Stimulated activated naive B cell treated with anti-CD40 and anti-IgM and Interleukin-4, amounts not matched to agents 10 μg/mL and 1 μg/mL and 100 μg/mL, for 72 hours (primary cell): ENCODE results near the gene AGPAT4.

Experiments used
- ATAC-seq, 2 donors: fragments of 150-1000 bp; cut with Tn5 transposase; replicated peaks; 2 replicates each; pipeline ENCODE4 v1.10.0; 2021; ENCODE audit warnings: moderate library complexity in 1 of 2
- DNase-seq: peaks from one replicate; pipeline ENCODE4 v3.0.0; 2021
- H3K27ac Mint-ChIP-seq: one replicate; pipeline ENCODE4 v1.8.0; 2022; ENCODE audit warnings: mild to moderate bottlenecking, mixed read lengths
- H3K27me3 Mint-ChIP-seq, 2 donors: one replicate each; pipeline ENCODE4 v1.8.0; 2022; ENCODE audit warnings: mixed read lengths in 2 of 2
- H3K36me3 Mint-ChIP-seq, 2 donors: one replicate each; pipeline ENCODE4 v1.8.0; 2022; ENCODE audit warnings: mixed read lengths in 2 of 2, mild to moderate bottlenecking in 1 of 2
- H3K4me1 Mint-ChIP-seq, 2 donors: one replicate each; pipeline ENCODE4 v1.8.0; 2022; ENCODE audit warnings: mixed read lengths in 2 of 2, mild to moderate bottlenecking in 1 of 2
- H3K4me3 Mint-ChIP-seq, 2 donors: one replicate each; pipeline ENCODE4 v1.8.0; 2022; ENCODE audit warnings: mild to moderate bottlenecking in 2 of 2, mixed read lengths in 2 of 2, moderate library complexity in 1 of 2
- H3K9me3 Mint-ChIP-seq, 2 donors: one replicate each; pipeline ENCODE4 v1.8.0; 2022; ENCODE audit warnings: mixed read lengths in 2 of 2, mild to moderate bottlenecking in 1 of 2

Gene AGPAT4

DNA sequence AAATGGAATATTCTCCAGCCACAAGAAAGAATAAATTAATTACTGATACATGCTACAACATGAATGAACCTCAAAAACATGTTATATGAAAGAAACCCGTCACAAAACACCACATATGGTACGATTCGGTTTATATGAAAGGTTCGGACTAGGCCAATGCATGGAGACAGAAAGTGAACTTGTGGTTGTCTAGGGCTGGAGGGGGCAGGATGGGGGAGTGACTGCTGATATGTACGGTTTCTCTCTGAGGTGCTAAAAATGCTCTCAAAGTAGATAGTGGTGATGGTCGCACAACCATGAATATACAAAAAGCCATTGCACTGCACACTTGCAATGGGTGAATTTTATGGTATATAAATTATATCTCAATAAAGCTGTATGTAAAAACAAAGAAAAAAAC, 18.3 kb downstream of the AGPAT4 start:
- Mint-ChIP-seq H3K36me3 (peaks cover 0 to 4% of the 10 kb centered on the region in 2 donors), H3K4me3 (no peak overlapping the region), H3K27ac (no peak overlapping the region), H3K27me3 (no peaks in the 10 kb centered on the region), H3K4me1 (no peaks in the 10 kb centered on the region), H3K9me3 (no peaks in the 10 kb centered on the region)
- ATAC-seq (no peak), DNase-seq (no peak)

DNA sequence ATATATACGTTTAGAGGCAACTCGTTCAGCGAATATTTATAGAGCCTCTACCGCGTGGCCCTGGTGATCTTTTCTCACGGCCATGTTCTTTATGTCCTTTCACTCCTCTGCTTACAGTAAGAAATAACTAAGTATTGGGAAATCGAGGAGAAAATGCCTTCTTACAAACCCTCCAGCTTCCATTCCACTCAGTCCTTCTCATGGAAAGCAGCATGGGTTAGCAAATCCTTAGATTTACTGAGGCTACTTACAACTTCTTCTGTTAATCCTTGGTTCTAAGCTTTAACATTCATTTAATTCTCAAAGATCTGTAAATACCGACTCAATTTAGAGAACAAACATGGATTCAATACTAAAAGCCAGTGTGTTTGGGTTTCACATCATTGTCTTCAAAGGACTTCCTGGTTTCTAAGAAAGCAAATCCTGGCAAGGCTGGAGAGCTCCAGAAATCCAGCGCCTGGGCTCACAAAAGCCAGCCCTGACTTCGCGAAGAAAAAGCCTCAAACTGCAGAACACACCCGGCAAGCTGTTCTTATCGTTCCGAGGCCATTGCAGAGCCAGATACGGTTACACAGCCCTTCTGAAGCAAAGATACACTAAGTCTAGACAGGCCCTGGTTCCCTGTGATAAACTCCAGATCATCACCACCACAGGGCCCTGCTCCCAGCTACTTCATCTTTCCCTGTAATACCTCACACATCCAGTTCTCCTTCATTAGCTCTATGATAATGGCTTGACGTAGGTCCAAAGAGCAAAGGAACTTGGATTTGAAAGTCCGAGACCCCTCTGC, 19.2 kb downstream of the AGPAT4 start:
- ATAC-seq (no peak), DNase-seq (no peak)
- Mint-ChIP-seq H3K4me3 (no peak overlapping the region), H3K27ac (no peak overlapping the region), H3K27me3 (no peaks in the 10 kb centered on the region), H3K4me1 (no peaks in the 10 kb centered on the region), H3K36me3 (peaks cover 0 to 4% of the 10 kb centered on the region in 2 donors), H3K9me3 (no peaks in the 10 kb centered on the region)

DNA sequence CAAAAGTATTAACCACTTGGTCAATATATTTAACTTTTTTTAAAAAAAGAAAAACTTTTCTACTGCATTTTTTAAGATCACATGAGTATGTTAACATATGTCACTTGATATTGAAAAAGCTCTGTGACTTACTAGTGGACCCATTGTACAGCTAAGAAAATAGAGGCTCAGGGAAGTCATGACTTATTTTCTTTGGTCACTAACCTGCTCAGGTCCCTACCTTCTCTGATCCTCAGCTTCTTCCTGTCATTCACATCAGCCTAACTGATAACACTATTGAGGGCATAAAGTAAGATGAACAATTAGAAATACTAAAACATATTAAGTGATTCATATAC, 19.8 kb downstream of the AGPAT4 start:
- Mint-ChIP-seq H3K27ac (no peak overlapping the region), H3K4me3 (no peak overlapping the region), H3K27me3 (no peaks in the 10 kb centered on the region), H3K9me3 (peaks cover 0 to 2% of the 10 kb centered on the region in 2 donors), H3K4me1 (no peaks in the 10 kb centered on the region), H3K36me3 (peaks cover 0 to 4% of the 10 kb centered on the region in 2 donors)
- ATAC-seq (no peak), DNase-seq (no peak)

DNA sequence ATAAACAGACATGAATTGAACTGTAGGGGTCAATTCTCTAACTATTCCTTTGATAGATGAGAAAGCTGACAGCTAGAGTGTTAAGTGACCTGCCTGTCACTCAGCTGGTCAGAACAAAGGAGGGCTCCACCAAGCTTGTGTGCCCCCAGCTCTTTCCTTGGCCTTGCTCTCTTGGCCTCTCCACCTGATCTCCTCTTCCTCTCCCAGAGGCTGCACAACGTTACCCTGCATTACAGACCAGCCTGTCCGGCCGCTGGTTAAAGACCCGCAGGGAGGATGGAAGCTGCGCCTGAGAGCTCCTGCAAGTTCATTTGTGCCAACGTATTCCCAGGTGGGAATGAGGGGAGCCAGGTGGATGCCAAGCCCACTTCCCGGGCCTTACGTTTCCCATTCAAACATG, 22.5 kb downstream of the AGPAT4 start:
- Mint-ChIP-seq H3K9me3 (peaks cover 0 to 4% of the 10 kb centered on the region in 2 donors), H3K27ac (no peak overlapping the region), H3K4me3 (no peak overlapping the region), H3K4me1 (no peaks in the 10 kb centered on the region), H3K36me3 (peaks cover 0 to 4% of the 10 kb centered on the region in 2 donors), H3K27me3 (no peaks in the 10 kb centered on the region)
- ATAC-seq (no peak), DNase-seq (no peak)

DNA sequence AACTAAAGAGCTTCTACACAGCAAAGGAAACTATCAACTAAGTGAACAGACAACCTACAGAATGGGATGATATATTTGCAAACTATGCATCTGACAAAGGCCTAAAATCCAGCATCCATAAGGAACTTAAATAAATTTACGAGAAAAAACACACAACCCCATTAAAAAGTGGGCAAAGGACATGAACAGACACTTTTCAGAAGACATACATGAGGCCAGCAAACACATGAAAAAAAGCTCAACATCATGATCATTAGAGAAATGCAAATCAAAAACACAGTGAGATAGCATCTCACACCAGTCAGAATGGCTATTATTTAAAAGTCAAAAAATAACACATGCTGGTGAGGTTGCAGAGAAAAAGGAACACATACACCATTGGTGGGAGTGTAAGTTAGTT, 24.5 kb downstream of the AGPAT4 start:
- no peaks in the 10 kb centered on the region for H3K4me1 Mint-ChIP-seq
- no peak for ATAC-seq
- H3K27me3 Mint-ChIP-seq = no peaks in the 10 kb centered on the region
- no peak for DNase-seq
- no peak overlapping the region for H3K4me3 Mint-ChIP-seq
- peaks cover 0 to 4% of the 10 kb centered on the region in 2 donors for H3K36me3 Mint-ChIP-seq
- no peak overlapping the region for H3K27ac Mint-ChIP-seq
- H3K9me3 Mint-ChIP-seq = peaks cover 0 to 4% of the 10 kb centered on the region in 2 donors

DNA sequence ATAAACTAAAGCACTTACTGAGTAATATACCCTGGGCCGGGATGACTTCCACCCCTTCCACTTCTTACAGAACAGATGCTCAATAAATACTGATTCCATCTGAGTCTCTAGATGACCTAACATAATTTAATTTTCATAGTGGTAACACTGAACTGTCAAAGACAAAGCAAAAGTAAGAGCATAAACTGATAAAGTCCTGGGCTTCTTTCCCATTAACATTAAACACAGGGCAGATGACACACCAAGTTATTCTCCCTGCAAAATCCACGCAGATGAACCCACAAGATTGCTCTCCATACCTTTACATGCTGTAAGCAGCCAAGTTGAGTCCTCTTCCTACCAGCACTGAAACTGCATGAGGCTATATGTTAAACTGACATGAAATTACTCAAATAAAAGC, 27.1 kb downstream of the AGPAT4 start:
- ATAC-seq (no peak), DNase-seq (no peak)
- no peak overlapping the region for H3K4me3 Mint-ChIP-seq
- peaks cover 0 to 4% of the 10 kb centered on the region in 2 donors for H3K36me3 Mint-ChIP-seq
- no peaks in the 10 kb centered on the region for H3K27me3 Mint-ChIP-seq
- peaks cover 0 to 4% of the 10 kb centered on the region in 2 donors for H3K9me3 Mint-ChIP-seq
- H3K4me1 Mint-ChIP-seq = no peaks in the 10 kb centered on the region
- no peak overlapping the region for H3K27ac Mint-ChIP-seq

DNA sequence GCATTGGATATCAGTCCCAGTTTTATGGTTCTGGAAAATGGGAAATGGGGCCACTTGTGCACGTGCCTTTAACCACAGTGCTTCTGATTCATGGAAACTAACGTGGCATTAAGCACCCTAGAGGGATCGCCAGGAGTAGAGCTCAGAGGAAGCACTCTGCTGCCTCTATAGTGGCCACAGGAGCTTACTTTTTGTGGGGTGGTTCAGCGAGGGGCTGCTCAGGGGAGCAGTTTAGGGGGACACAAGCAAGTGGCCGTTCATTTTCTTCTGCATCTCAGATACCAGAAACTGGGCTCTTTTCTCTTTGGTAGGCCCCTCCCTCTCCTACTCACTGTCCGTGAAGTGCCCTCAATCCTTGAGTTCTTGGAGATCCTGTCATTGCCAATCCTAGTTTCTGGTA, 28.5 kb downstream of the AGPAT4 start:
- Mint-ChIP-seq H3K27me3 (no peaks in the 10 kb centered on the region), H3K27ac (no peak overlapping the region), H3K36me3 (peaks cover 0 to under 1% of the 10 kb centered on the region in 2 donors), H3K4me3 (no peak overlapping the region), H3K9me3 (peaks cover 0 to 4% of the 10 kb centered on the region in 2 donors), H3K4me1 (no peaks in the 10 kb centered on the region)
- DNase-seq (no peak), ATAC-seq (no peak)

DNA sequence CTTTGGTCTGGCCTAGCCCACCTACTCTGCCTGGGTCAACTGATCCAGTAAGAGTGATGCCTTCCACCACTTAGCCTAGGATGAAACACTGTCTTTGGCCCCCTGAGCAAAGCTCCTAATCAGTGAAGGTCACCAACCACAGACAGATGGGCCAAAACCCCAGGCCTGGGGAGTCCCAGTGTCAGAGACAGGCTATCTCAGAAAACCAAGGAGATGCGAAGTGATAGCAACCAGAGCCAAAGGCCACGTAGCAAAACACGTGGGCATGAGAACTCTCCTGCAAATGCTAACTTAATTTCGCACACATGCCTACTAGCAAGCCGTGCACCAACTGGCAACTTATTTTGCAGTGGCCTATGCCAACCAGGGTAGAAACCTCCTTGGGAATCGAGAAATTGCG, 29.1 kb downstream of the AGPAT4 start:
- ATAC-seq = no peak
- Mint-ChIP-seq H3K9me3 (peaks cover 0 to 4% of the 10 kb centered on the region in 2 donors), H3K4me1 (no peaks in the 10 kb centered on the region), H3K4me3 (no peak overlapping the region), H3K36me3 (peaks cover 0 to 3% of the 10 kb centered on the region in 2 donors), H3K27ac (no peak overlapping the region), H3K27me3 (no peaks in the 10 kb centered on the region)
- no peak for DNase-seq

DNA sequence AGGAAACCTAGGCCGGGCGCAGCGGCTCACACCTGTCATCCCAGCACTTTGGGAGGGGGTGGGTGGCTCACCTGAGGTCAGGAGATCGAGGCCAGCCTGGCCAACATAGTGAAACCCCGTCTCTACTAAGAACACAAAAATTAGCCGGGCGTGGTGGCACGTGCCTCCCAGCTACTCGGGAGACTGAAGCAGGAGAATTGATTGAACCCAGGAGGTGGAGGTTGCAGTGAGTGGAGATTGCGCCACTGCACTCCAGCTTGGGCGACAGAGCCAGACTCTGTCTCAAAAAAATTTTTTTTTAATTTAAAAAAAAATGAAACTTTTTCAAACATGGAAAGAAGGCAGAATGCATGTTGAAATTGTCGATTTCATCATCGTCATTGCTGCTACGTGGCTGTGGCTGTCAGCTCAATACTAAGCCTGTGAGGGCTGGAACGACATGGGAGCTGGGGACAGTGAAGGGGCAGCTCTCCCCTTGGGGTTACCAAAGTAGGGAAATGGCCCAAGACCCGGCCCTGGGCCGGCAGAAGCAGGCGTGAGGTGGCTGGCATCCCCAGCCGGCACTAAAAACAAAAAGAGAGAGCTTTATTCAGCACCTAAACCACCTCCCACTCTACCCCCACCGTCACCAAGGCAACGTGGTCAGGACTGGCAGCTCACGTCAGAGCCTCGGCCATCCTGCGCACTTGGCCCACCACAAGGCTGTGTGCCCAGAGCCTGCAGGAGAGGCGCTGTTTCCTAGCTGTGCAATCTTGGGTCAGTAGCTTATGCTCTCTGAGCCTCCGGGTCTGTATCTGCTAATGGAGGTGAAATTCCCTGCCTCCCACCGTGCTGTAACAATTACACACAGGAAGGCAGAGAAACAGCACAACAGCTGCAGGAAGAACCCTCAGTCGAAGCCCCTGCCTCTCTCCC, 30.8 kb downstream of the AGPAT4 start:
- ATAC-seq = no peak
- Mint-ChIP-seq H3K27me3 (no peaks in the 10 kb centered on the region), H3K4me1 (peaks cover 0 to 5% of the 10 kb centered on the region in 2 donors), H3K4me3 (no peak overlapping the region), H3K27ac (no peak overlapping the region), H3K36me3 (peaks cover 7% of the 10 kb centered on the region in 2 donors), H3K9me3 (peaks cover 0 to 1% of the 10 kb centered on the region in 2 donors)
- DNase-seq = no peak

DNA sequence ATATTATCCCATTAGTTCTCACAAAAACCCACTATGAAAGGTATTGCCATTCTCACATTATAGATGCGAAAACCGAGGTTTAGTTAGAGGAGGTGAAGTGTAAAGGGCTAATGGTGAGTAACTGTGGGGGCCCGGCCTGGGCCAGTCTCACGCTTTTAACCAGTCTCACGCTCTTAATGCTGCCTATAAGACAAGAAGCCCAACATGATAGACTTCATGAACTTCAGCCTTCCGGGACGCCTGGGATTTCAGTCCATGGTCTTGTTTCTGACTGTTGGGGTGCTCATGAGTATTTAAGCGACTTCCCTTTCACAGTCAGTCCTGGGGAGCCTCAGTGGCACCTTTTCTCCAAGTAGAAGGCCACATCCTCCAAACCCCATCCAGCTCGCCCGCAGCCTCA, 31.7 kb downstream of the AGPAT4 start:
- H3K4me3 Mint-ChIP-seq = no peak overlapping the region
- no peak for ATAC-seq
- peaks cover 0 to 5% of the 10 kb centered on the region in 2 donors for H3K4me1 Mint-ChIP-seq

DNA sequence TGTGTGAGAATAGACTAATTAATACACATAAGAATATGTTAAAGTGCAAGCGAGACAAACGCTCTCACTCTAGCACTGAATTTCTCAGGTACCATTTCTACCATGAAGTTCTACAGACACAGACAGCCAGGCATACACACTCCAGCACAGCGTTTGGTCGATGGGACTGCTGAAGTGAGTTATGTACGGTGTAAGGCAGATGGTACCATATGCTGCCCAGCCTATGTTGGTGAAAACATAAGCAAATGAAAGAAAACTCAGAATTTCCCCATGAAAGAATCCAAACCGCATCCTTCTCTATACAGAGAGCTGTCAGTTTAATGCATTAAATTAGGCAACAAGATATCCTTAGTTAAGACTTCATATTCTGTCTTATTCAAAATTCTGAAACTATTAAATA, 34.9 kb downstream of the AGPAT4 start:
- no peak overlapping the region for H3K27ac Mint-ChIP-seq
- peaks cover 0 to 1% of the 10 kb centered on the region in 2 donors for H3K9me3 Mint-ChIP-seq
- no peak for DNase-seq
- H3K27me3 Mint-ChIP-seq = no peaks in the 10 kb centered on the region
- peaks cover 7 to 11% of the 10 kb centered on the region in 2 donors for H3K36me3 Mint-ChIP-seq
- no peak overlapping the region for H3K4me3 Mint-ChIP-seq
- peaks cover 16 to 17% of the 10 kb centered on the region in 2 donors for H3K4me1 Mint-ChIP-seq
- ATAC-seq = no peak

More for the DNA sequence above, 31.7 kb downstream of the AGPAT4 start:
- Mint-ChIP-seq H3K27ac (no peak overlapping the region), H3K9me3 (peaks cover 0 to 1% of the 10 kb centered on the region in 2 donors), H3K27me3 (no peaks in the 10 kb centered on the region), H3K36me3 (peaks cover 7 to 10% of the 10 kb centered on the region in 2 donors)
- DNase-seq = no peak

DNA sequence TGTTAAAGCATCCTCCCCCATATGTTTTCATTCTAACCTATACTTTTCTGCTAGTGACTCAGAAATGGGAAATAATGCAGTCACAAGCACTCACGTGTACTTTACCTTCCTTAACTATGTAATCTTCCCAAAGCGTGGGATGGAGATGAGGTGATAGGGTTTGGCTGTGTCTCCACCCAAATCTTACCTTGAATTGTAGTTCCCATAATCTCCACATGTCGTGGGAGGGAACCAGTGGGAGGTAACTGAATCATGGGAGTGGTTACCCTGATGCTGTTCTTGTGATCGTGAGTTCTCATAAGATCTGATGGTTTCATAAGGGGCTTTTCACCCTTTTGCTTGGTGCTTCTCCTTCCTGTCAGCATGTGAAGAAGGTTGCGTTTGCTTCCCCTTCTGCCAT, 35.4 kb downstream of the AGPAT4 start:
- H3K27ac Mint-ChIP-seq = peak overlapping the region; percentile 57
- ATAC-seq = no peak
- no peaks in the 10 kb centered on the region for H3K27me3 Mint-ChIP-seq
- H3K4me3 Mint-ChIP-seq = no peak overlapping the region
- peaks cover 0 to 1% of the 10 kb centered on the region in 2 donors for H3K9me3 Mint-ChIP-seq
- no peak for DNase-seq
- H3K36me3 Mint-ChIP-seq = peaks cover 7 to 11% of the 10 kb centered on the region in 2 donors
- peaks cover 16 to 17% of the 10 kb centered on the region in 2 donors for H3K4me1 Mint-ChIP-seq

DNA sequence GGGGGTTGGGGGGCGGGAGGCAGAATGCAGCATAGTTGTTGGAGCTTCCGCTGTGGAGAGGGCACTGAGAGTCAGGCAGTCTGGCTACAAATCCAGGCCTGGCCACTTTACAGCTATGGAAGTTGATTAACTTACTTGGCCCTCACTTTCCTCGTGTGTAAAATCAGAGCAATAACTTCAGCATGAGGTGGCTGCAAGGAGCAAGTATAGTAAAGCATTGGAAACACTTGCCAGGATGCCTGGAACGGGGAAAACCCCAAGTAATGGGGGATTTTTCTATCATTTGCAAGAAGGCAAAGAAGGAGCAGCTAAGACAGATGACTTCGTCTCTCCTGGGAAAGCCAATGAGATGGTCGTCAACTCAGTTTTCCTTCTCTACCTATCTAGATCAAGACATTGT, 35.8 kb downstream of the AGPAT4 start:
- peaks cover 16 to 17% of the 10 kb centered on the region in 2 donors for H3K4me1 Mint-ChIP-seq
- no peak for DNase-seq
- H3K36me3 Mint-ChIP-seq = peaks cover 7 to 11% of the 10 kb centered on the region in 2 donors
- no peaks in the 10 kb centered on the region for H3K27me3 Mint-ChIP-seq
- ATAC-seq = no peak
- no peak overlapping the region for H3K27ac Mint-ChIP-seq
- H3K9me3 Mint-ChIP-seq = peaks cover 0 to 1% of the 10 kb centered on the region in 2 donors
- no peak overlapping the region for H3K4me3 Mint-ChIP-seq

DNA sequence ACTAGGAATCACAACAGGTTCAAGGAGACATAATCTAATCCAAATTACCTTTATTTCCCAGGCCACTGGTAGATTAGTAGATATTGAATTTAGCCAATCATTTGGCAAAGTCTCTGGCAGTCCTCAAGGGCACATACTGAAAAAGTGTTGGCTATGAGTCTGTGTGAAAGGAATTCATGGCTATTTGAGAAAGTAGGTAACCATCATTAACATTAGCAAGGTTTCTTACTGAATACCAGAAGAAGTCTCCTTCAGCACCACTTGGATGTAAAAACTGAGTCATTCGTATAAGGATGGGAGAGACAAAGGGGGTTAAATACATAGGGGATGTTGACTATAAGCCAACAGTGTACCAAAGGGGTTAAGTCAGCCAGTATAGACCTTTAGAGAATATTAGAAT, 36.7 kb downstream of the AGPAT4 start:
- no peak overlapping the region for H3K27ac Mint-ChIP-seq
- DNase-seq (no peak), ATAC-seq (no peak)
- H3K9me3 Mint-ChIP-seq = peaks cover 0 to 3% of the 10 kb centered on the region in 2 donors
- H3K4me1 Mint-ChIP-seq = peaks cover 17 to 23% of the 10 kb centered on the region in 2 donors
- no peaks in the 10 kb centered on the region for H3K27me3 Mint-ChIP-seq
- H3K4me3 Mint-ChIP-seq = no peak overlapping the region
- H3K36me3 Mint-ChIP-seq = peaks cover 7 to 11% of the 10 kb centered on the region in 2 donors
